ENCODE measurements around the gene SLC17A7.

DNA sequence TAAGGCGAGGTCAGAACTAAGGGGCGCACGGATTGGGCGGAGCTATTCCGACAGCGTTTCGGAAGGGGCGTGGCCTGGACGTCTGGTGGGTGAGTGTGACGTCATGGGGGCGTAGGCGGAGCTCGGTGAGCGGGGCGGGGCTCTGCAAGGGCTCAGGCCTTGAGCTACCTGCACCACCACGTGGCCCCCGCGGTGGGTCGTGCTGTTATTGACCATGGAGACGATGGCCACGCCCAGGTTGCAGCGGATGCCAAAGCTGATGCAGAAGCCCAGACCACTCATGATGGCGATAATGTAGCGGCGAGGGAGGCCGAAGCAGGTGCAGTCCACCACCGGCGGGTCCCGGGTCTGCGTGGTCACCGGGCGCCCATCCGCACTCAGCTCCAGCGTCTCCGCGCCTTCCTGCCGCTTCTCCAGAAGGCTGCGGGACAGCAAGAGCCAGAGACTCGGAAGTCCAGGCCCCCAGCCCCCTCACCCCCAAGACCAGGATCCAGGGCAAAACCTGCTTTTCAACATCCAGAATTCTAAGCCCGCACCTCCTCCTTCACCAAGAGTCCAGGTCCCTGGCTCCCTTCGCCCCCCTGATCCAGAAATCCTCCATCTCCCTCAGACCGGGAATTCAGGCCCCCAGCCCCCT, 4.8 kb downstream of the SLC17A7 start:
- TF ChIP-seq CTCF (IDR thresholded peaks at IDR 0.05) (no peak), POLR2AphosphoS5 (IDR thresholded peaks at IDR 0.05) (no peak), POLR2A (IDR thresholded peaks at IDR 0.05) (peak in 1 of 4 donors; percentile 12), EP300 (IDR thresholded peaks at IDR 0.05) (no peak)
